GM12872 (cell line): ENCODE results near the gene ZNF280D.

ENCODE experiments used
- TF ChIP-seq, protein P1 (sequence below): IDR thresholded peaks from 3 replicates; pipeline ENCODE4 v1.5.1; 2011; ENCODE audit warnings: low read depth, mild to moderate bottlenecking, low read length, moderate library complexity; ENCODE audit not compliant: insufficient read depth

The ZNF280D gene

GRCh38 chr15:56653107-56653506 lies 80.2 kb downstream of the ZNF280D start:
- TF ChIP-seq, protein P1, sequence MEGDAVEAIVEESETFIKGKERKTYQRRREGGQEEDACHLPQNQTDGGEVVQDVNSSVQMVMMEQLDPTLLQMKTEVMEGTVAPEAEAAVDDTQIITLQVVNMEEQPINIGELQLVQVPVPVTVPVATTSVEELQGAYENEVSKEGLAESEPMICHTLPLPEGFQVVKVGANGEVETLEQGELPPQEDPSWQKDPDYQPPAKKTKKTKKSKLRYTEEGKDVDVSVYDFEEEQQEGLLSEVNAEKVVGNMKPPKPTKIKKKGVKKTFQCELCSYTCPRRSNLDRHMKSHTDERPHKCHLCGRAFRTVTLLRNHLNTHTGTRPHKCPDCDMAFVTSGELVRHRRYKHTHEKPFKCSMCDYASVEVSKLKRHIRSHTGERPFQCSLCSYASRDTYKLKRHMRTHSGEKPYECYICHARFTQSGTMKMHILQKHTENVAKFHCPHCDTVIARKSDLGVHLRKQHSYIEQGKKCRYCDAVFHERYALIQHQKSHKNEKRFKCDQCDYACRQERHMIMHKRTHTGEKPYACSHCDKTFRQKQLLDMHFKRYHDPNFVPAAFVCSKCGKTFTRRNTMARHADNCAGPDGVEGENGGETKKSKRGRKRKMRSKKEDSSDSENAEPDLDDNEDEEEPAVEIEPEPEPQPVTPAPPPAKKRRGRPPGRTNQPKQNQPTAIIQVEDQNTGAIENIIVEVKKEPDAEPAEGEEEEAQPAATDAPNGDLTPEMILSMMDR: no peak

DNA sequence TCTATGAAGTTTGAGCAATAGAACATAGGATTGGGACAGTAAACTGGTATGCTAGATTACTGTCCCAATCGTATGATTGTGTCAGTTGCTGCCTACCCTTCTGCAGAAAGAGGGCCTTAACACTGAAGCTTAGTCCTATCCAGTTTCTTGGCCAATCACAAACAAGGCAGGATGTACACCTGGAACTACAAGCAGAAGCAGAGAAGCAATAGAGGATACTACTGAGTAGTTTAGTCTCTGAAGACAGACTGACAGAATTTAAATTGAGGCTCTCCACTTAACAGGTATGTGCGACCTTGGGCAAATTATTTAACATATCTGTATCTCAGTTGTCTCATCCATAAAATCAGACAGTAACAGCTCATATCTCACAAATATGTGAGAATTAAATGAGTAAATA lies 85.0 kb downstream of the ZNF280D start:
- TF ChIP-seq, protein P1: no peak

DNA sequence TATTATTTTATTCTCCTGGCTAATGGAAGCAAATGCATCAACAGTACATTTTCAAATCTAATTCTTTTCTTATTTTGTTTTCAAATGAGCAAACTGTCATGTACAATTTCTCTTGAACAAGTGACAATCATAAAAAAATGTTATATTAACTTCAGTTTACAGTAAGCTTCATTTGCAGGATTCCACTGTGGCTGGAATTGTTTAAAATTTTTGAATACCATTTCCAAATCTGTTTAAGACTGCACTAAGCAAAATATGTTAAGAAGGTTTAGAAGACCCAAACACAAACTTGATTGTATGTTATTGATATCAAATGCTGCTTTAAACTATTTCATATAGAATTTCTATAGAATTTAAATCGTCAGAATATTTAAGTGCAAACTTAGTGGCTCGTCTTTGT lies 92.8 kb downstream of the ZNF280D start:
- TF ChIP-seq, protein P1: no peak

GRCh38 chr15:56640127-56640526 lies 93.2 kb downstream of the ZNF280D start:
- TF ChIP-seq, protein P1: no peak

DNA sequence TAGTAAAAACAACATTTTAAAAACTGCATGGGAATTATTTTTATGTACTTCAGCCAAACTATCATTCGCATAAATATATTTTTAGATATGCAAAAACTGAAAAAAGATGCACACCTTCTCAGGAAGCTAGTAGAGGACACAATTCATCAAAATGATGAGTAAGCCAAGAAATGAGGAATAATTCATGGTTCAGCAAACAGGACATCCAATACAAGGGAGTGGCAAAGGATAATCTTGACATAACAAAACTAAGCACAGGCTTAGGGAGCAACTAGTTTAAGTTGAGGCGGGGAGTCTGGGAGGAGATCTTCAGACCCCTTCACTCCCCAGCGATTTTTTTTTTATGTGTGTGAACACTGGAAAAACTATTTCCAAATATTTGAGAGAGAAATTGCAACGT lies 93.7 kb downstream of the ZNF280D start:
- TF ChIP-seq, protein P1: no peak

DNA sequence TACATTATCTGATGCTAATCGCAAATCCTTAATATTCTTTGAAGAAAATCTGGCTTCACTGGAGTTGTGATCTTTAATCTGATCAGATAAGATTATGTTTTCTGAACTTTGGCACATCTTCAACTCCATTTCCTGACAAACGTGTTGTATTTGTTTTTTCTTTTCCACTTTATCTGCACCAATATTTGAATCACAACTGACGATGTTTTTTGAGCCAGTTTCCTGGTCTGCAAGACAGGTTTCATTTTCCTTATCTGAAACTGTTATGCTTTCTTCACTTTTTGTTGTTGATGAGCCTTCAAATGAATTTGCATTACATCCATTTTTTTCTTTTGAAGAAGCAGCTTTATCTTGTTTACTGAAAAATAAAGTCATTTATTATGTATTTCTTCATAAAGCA lies 101.5 kb downstream of the ZNF280D start:
- TF ChIP-seq, protein P1: no peak

DNA sequence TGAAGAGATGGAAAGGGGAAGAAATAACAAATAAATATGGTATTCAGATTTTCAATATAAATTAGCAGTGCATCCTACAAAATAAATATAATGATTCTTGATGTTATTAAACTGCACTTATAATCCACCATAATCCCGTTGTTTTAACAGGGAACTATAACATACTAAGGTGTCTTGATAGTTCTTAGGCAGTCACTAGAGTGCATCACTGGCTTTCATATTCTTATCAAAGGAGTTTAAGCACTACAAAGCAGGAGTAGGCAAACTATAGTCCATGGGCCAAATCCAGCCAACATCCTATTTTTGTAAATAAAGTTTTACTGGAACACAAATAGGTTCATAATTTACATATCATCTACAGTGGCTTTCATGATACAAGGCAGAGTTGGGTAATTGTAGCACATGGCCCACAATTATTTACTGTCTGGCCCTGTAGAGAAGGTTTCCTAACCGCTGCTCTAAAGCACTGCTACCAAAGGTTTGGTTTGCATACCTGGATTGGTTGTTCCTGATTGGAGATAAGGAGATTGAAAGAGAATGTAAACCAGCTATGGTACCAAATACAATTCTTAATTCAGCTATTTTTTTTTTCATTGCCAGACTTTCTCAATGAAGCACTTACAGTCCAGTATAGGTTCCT lies 104.3 kb downstream of the ZNF280D start:
- TF ChIP-seq, protein P1: no peak
